GM18867 (cell line): ENCODE results near the gene GRK3.
A peak's percentile ranks its signal among the peaks of the same experiment; 100 is the strongest.

Experiments
- ATAC-seq: cut with Tn5 transposase; IDR thresholded peaks from one replicate; pipeline ENCODE4 v1.9.1; 2021; ENCODE audit warnings: mild to moderate bottlenecking, moderate library complexity; ENCODE audit not compliant: unreplicated experiment

GRK3 gene

GRCh38 chr22:25656724-25657123 lies 92.2 kb downstream of the GRK3 start:
- ATAC-seq, result peak; percentile 81

DNA sequence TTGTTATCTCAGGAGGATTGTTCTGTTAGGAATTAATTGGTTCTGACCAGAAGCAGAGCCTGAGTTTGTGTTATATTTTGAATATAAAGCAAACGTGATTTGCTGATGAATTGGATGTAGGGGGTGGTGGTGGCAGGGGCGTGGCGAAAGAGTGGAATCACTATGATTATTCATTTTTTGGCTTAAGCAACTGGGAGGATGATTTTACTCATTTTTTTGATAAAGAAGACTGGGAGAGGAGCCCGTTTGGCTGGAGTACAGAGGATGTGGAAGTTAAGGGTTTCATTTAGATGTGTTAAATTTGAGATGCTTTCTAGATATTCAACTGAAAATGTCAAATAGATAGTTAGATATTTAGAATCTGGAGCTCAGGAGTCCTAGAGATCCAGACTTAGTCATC lies 94.2 kb downstream of the GRK3 start:
- no peak for ATAC-seq

GRCh38 chr22:25659413-25659812 lies 94.9 kb downstream of the GRK3 start:
- no peak for ATAC-seq

- ATAC-seq, result no peak
These were observed 95.9 kb downstream of the GRK3 start for GRCh38 chr22:25660336-25660735.

DNA sequence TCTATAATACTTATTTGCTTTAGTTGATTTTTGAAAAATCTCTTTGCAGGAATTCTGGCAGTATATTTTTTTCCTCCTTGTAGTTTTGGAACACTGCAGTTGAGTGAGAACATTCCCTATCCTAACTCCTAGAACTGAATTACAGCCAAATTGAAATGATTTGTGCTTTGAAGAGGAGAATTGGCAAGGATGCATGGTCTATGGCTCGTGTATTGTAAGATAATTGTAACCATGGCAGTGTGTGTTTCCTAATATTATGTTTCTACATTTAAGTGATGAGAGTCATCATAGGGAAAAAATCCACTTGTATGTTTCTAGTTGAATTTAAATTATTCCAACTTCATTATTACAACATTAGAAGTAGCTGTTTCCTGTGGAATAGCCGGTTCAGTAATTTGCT lies 96.6 kb downstream of the GRK3 start:
- ATAC-seq, result no peak

- ATAC-seq, result no peak
These were observed 99.2 kb downstream of the GRK3 start for GRCh38 chr22:25663654-25664053.

- ATAC-seq, result no peak
These were observed 101.8 kb downstream of the GRK3 start for GRCh38 chr22:25666308-25666707.

GRCh38 chr22:25668437-25668836 lies 104.0 kb downstream of the GRK3 start:
- ATAC-seq, result no peak

GRCh38 chr22:25669253-25670069 lies 105.0 kb downstream of the GRK3 start:
- ATAC-seq, result no peak

DNA sequence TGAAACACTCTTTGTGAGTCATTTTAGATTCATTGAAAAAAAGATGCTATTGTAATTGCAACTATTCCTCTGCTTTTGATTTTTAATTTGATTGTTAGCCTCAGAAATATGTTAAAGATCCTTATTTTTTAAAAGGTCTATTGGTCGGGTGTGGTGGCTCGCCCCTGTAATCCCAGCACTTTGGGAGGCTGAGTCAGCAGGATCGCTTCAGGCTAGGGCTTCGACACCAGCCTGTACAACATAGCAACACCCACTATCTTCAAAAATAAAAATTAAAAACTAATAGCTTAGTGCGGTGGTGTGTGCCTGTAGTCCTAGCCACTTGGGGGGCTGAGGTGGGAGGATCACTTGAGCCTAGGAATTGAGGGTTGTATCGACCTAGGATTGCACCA lies 105.6 kb downstream of the GRK3 start:
- ATAC-seq, result no peak

- no peak for ATAC-seq
These were observed 108.0 kb downstream of the GRK3 start for GRCh38 chr22:25672289-25673084.

- ATAC-seq, result no peak
These were observed 109.2 kb downstream of the GRK3 start for GRCh38 chr22:25673713-25674112.

DNA sequence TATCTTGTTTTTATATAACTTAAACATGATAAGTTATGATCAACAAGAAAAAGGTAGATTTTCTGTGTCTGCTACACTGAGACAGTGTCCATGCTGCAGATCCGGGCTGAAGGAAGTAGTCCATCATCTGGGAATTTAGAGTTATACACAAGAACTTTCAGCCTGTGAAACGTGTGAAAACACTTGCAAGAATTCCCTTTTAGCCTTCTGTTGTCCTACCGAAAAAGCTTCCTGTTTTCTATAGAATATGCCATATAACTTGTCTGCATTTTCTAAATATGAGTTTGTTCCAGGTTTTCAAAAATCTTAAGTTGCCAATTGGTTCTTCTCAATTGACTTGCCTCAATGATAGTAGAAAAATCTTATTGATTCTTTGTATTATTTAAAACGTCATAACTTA lies 113.2 kb downstream of the GRK3 start:
- ATAC-seq, result no peak

GRCh38 chr22:25680051-25680450 lies 115.6 kb downstream of the GRK3 start:
- no peak for ATAC-seq

DNA sequence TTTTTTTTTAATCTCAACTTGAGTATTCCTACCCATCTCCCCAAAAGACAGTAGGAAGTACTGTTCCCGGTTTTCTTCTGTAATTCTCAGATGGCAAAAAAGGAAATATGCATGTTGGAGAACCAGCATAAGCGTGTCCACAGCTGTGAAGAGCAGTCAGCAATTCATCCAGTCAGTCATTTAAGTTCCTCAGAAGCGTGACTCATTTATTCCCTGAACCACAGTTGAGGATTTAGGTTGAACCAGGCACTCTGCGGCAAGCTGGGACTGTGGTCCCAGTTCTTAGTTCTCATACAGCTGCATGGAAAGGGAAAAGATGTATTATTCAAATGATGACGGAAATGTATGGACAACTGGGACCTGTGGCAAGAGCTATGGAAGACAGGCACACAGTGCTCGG lies 116.5 kb downstream of the GRK3 start:
- ATAC-seq, result no peak

GRCh38 chr22:25682109-25682508 lies 117.6 kb downstream of the GRK3 start:
- ATAC-seq, result no peak

DNA sequence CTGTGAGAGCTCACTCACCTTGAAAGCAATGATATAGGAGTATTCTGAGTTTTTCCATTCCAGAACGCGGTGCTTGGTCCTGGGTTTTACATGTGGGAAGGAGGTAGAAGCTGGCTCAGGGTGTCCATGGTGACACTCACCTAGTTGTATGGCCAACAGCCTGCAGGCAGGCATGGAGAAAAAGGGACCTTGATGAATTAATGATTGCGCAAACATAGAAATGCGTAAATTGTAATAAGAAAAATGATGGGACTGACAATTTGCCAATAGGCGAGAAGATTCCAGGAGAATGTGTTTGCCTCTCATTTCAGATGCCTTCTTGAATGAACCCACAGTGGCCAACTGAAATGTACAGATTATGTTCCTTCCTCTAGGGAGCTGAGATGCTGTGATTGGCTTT lies 124.2 kb downstream of the GRK3 start:
- ATAC-seq, result no peak

DNA sequence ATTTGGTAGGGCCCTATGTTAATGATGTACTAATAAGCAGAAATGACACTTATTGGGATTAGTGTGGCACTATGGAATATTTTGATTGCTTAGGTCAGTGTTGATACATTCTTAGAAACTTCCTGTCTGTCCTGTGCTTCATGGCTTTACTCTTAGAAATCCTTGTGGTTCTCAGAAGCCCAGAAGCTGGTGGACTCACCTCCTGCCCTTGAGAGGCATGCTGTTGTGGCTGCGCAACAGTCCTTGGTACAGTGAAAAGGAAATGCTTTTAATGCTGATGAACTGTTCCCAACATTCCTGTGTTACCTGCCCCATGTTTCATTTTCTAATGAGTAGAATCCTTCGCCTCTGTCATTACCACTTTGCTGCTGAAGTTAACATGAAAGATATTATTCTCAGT lies 125.2 kb downstream of the GRK3 start:
- ATAC-seq, result no peak

- no peak for ATAC-seq
These were observed 126.3 kb downstream of the GRK3 start for GRCh38 chr22:25690798-25691197.

GRCh38 chr22:25692397-25693267 lies 128.2 kb downstream of the GRK3 start:
- no peak for ATAC-seq

DNA sequence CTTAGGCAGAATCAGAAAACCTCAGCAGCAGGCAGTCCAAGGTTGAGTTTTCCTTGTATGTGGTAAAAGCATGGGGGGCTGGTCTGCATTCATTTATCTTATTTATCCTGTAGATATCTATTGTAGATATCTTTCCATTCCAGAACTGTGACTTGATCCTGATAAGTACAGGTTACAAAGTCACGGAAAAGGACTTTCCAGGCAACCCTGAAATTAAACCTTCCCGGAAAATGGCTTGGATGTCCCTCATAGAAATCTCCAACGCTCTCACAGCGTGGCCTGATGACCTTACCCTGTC lies 128.7 kb downstream of the GRK3 start:
- no peak for ATAC-seq
